Endothelial cell of umbilical vein (primary cell): ENCODE results near the gene SLC22A4. TPM values are rescaled to one million over a fixed set of nuclear protein-coding genes. Genes with fewer than 3 reads are reported as not detected.

Source experiments
- BruUV-seq: library from RNA; stranded (reverse); fragments of 400-500 nt; replicated peaks from 2 replicates; lab custom pipeline; 2021; lab: Mats Ljungman, UMichigan
- CTCF ChIA-PET: fragments of 300-600, 350-600 bp; sonication (Branson Sonifier 250); formaldehyde crosslinking; loops from one replicate; lab custom pipeline; 2021; ENCODE audit warnings: antibody characterized with exemption, inconsistent platforms; lab: Charles Lee
- POLR2A ChIA-PET: fragments of 300-600, 350-600 bp; sonication (Branson Sonifier 250); formaldehyde crosslinking; loops from one replicate; lab custom pipeline; 2021; ENCODE audit warnings: antibody characterized with exemption, inconsistent platforms; lab: Charles Lee
- DNase-seq: peaks from one replicate; pipeline ENCODE4 v3.0.0-alpha.2; 2011; ENCODE audit warnings: low read depth, low spot score
- FAIRE-seq: peaks from 2 replicates; lab custom pipeline; 2011; peaks lifted over from hg19 to GRCh38; lab: Jason Lieb, UNC
- H2AFZ ChIP-seq: 2 replicates; pipeline ENCODE4 v1.6.0; 2012; ENCODE audit warnings: low read depth, low read length, control low read depth, inconsistent platforms
- H3K27ac ChIP-seq: 2 replicates; pipeline ENCODE4 v1.5.1; 2011; ENCODE audit warnings: low read depth, mild to moderate bottlenecking, control low read depth, low read length, moderate library complexity; ENCODE audit not compliant: insufficient read depth
- H3K27me3 ChIP-seq, 2 experiments: 2 replicates each; pipeline versions ENCODE4 v1.6.0 to v1.6.1; 2011; ENCODE audit warnings: low read length in 2 of 2, mixed read lengths in 1 of 2; ENCODE audit not compliant: control insufficient read depth in 2 of 2, insufficient read depth in 2 of 2
- H3K36me3 ChIP-seq, 2 experiments: 2 replicates in 1 of 2; 3 replicates in 1 of 2; pipeline ENCODE4 v1.5.1; 2011; ENCODE audit warnings: low read length in 2 of 2, mild to moderate bottlenecking in 1 of 2, moderate library complexity in 1 of 2; ENCODE audit not compliant: control insufficient read depth in 2 of 2, insufficient read depth in 2 of 2; ENCODE audit errors: extremely low read depth in 1 of 2
- H3K4me1 ChIP-seq: 3 replicates; pipeline ENCODE4 v1.5.1; 2011; ENCODE audit warnings: mild to moderate bottlenecking, low read length; ENCODE audit not compliant: control insufficient read depth, insufficient read depth; ENCODE audit errors: extremely low read depth
- H3K4me2 ChIP-seq: 2 replicates; pipeline ENCODE4 v1.6.1; 2011; ENCODE audit warnings: low read length, control low read depth, mixed read lengths; ENCODE audit not compliant: insufficient read depth
- H3K4me3 ChIP-seq, 3 experiments: fragments of 200-600 bp in 1 of 3; sonication (generic), shearing (Covaris generic) in 1 of 3; replicated peaks in 1 of 3; 2 replicates each; pipeline ENCODE4 v1.5.1; 2011 to 2016; ENCODE audit warnings: control low read depth in 3 of 3, low read length in 3 of 3, mild to moderate bottlenecking in 2 of 3, inconsistent platforms in 1 of 3, low read depth in 1 of 3, moderate library complexity in 1 of 3; ENCODE audit not compliant: insufficient read depth in 1 of 3
- H3K79me2 ChIP-seq: 2 replicates; pipeline ENCODE4 v1.6.0; 2012; ENCODE audit warnings: low read length, inconsistent platforms; ENCODE audit not compliant: control insufficient read depth, insufficient read depth
- H3K9ac ChIP-seq: replicated peaks from 2 replicates; pipeline ENCODE3; 2011; ENCODE audit warnings: low read length, control low read depth; ENCODE audit not compliant: insufficient read depth; ENCODE audit errors: extremely low read depth
- H3K9me1 ChIP-seq: replicated peaks from 3 replicates; pipeline ENCODE4 v1.6.0; 2011; ENCODE audit warnings: mild to moderate bottlenecking, low read length; ENCODE audit not compliant: control insufficient read depth, insufficient read depth; ENCODE audit errors: extremely low read depth
- H3K9me3 ChIP-seq: replicated peaks from 2 replicates; pipeline ENCODE4 v1.5.1; 2012; ENCODE audit warnings: low read length, inconsistent platforms; ENCODE audit not compliant: control insufficient read depth, insufficient read depth
- H4K20me1 ChIP-seq: replicated peaks from 2 replicates; pipeline ENCODE3; 2011; ENCODE audit warnings: mild to moderate bottlenecking, low read length; ENCODE audit not compliant: control insufficient read depth, insufficient read depth; ENCODE audit errors: extremely low read depth
- EZH2 ChIP-seq: IDR thresholded peaks from 2 replicates; pipeline ENCODE4 v1.6.1; 2012; ENCODE audit warnings: borderline replicate concordance, low read depth, mild to moderate bottlenecking, moderate library complexity, low read length, inconsistent platforms; ENCODE audit not compliant: severe bottlenecking
- FOS ChIP-seq: IDR thresholded peaks from 2 replicates; pipeline ENCODE4 v1.6.1; 2011; ENCODE audit warnings: mild to moderate bottlenecking, low read length, moderate library complexity, borderline replicate concordance; ENCODE audit not compliant: insufficient read depth
- GATA2 ChIP-seq: IDR thresholded peaks from 2 replicates; pipeline ENCODE4 v1.7.0; 2011; ENCODE audit warnings: low read depth, mild to moderate bottlenecking, moderate library complexity, mixed read lengths, low read length; ENCODE audit not compliant: insufficient read length, insufficient read depth
- JUN ChIP-seq: IDR thresholded peaks from 2 replicates; pipeline ENCODE4 v1.6.1; 2011; ENCODE audit warnings: borderline replicate concordance, low read depth; ENCODE audit not compliant: insufficient read length, insufficient read depth
- MAX ChIP-seq: IDR thresholded peaks from 2 replicates; pipeline ENCODE4 v1.6.1; 2011; ENCODE audit not compliant: insufficient read depth, insufficient read length
- MYC ChIP-seq: IDR thresholded peaks from one replicate; pipeline ENCODE4 v1.6.1; 2011; ENCODE audit warnings: mild to moderate bottlenecking, low read depth, low read length
- POLR2A ChIP-seq: IDR thresholded peaks from 2 replicates; pipeline ENCODE4 v1.6.1; 2012; ENCODE audit warnings: low read depth, mild to moderate bottlenecking, control low read depth, low read length
- POLR2AphosphoS5 ChIP-seq: IDR thresholded peaks from 2 replicates; pipeline ENCODE4 v1.6.1; 2012; ENCODE audit warnings: low read depth, mild to moderate bottlenecking, control low read depth, low read length, moderate library complexity; ENCODE audit not compliant: insufficient read depth
- dilution Hi-C: fragments of 300-500 bp; cut with MboI; formaldehyde crosslinking; loops from one replicate; pipeline ENCODE4 v1.15.0; 2019; ENCODE audit warnings: low sequenced_read_pairs; ENCODE audit not compliant: extremely low pct_ligation_motif_present
- intact Hi-C: fragments of 100-400 bp; cut with micrococcal nuclease; formaldehyde crosslinking; loops from one replicate; pipeline ENCODE4 v1.10.0; 2022
- polyA plus RNA-seq, 4 experiments: library from polyadenylated mRNA; depleted of rRNA in 3 of 4; stranded (reverse) in 3 of 4; unstranded in 1 of 4; fragments of >200 nt; gene quantifications; 2 replicates each; pipeline versions ENCODE4 v1.2.1 to v1.2.3, GENCODE V29; 2011 to 2012; ENCODE audit warnings: missing spikeins in 1 of 4
- total RNA-seq: library from RNA; stranded (reverse); gene quantifications from 2 replicates; pipeline ENCODE4 v1.2.3, GENCODE V29; 2021
- TF ChIP-seq, protein P1 (sequence below), 2 donors: IDR thresholded peaks; 1 replicate in 1 of 2; 2 replicates in 1 of 2; pipeline ENCODE4 v1.5.1; 2011; ENCODE audit warnings: low read length in 2 of 2, mild to moderate bottlenecking in 2 of 2, moderate library complexity in 2 of 2, control low read depth in 1 of 2, inconsistent platforms in 1 of 2, low read depth in 1 of 2; ENCODE audit not compliant: insufficient read depth in 1 of 2; ENCODE audit errors: extremely low read depth in 1 of 2

The SLC22A4 gene
- total and polyA plus RNA-seq, 2 donors (not counting 3 experiments of a cell fraction or from before 2014, with no cell fraction given), result 4.9 to 6.9 TPM

- no peaks in the 10 kb centered on the region for H3K27me3 ChIP-seq
- no peak overlapping the region for H3K4me2 ChIP-seq
- dilution Hi-C loops (no loop called here), intact Hi-C loops (loop anchor here (10.0 kb wide), 1 partner anchor 453 kb away; no protein-coding TSS in a partner anchor)
- no peak overlapping the region for H3K27ac ChIP-seq
- no peak overlapping the region for H3K4me3 ChIP-seq
- CTCF ChIA-PET, result interaction anchor here (1.3 to 1.8 kb wide), 2 partner anchors 30 kb away, joined by 3 to 6 read pairs; no protein-coding TSS in a partner anchor
- peaks cover 39% of the 10 kb centered on the region for H3K4me1 ChIP-seq
- no peak overlapping the region for H2AFZ ChIP-seq
- no peaks in the 10 kb centered on the region for H4K20me1 ChIP-seq
- POLR2A ChIA-PET, result no interaction called here
- H3K9me3 ChIP-seq, result no peaks in the 10 kb centered on the region
- FAIRE-seq, result no peak
- no peaks in the 10 kb centered on the region for H3K9me1 ChIP-seq
- H3K36me3 ChIP-seq, result peaks cover 5 to 29% of the 10 kb centered on the region in 2 experiments
- no TSS peak for BruUV-seq
- no peaks in the 10 kb centered on the region for H3K79me2 ChIP-seq
- TF ChIP-seq MAX (no peak), JUN (no peak), POLR2AphosphoS5 (no peak), EZH2 (no peak), POLR2A (no peak), GATA2 (no peak), MYC (no peak), FOS (no peak)
- TF ChIP-seq, protein P1, sequence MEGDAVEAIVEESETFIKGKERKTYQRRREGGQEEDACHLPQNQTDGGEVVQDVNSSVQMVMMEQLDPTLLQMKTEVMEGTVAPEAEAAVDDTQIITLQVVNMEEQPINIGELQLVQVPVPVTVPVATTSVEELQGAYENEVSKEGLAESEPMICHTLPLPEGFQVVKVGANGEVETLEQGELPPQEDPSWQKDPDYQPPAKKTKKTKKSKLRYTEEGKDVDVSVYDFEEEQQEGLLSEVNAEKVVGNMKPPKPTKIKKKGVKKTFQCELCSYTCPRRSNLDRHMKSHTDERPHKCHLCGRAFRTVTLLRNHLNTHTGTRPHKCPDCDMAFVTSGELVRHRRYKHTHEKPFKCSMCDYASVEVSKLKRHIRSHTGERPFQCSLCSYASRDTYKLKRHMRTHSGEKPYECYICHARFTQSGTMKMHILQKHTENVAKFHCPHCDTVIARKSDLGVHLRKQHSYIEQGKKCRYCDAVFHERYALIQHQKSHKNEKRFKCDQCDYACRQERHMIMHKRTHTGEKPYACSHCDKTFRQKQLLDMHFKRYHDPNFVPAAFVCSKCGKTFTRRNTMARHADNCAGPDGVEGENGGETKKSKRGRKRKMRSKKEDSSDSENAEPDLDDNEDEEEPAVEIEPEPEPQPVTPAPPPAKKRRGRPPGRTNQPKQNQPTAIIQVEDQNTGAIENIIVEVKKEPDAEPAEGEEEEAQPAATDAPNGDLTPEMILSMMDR (IDR thresholded peaks at IDR 0.05; ENCODE audit: extremely low read depth in 1 of 2, insufficient read depth in 1 of 2, low read depth in 1 of 2, low read length in 2 of 2), result no peak
- no peak overlapping the region for H3K9ac ChIP-seq
- DNase-seq, result no peak
Observed at GRCh38 chr5:132267931-132268768, 26.0 kb upstream of the SLC22A4 start.
